ENCODE data around the gene CD58. TPM values are rescaled to one million over a fixed set of nuclear protein-coding genes. Genes with fewer than 3 reads are reported as not detected.

Gene CD58
- total RNA-seq, 1 donor from 2014 or later = 7.0 TPM

DNA sequence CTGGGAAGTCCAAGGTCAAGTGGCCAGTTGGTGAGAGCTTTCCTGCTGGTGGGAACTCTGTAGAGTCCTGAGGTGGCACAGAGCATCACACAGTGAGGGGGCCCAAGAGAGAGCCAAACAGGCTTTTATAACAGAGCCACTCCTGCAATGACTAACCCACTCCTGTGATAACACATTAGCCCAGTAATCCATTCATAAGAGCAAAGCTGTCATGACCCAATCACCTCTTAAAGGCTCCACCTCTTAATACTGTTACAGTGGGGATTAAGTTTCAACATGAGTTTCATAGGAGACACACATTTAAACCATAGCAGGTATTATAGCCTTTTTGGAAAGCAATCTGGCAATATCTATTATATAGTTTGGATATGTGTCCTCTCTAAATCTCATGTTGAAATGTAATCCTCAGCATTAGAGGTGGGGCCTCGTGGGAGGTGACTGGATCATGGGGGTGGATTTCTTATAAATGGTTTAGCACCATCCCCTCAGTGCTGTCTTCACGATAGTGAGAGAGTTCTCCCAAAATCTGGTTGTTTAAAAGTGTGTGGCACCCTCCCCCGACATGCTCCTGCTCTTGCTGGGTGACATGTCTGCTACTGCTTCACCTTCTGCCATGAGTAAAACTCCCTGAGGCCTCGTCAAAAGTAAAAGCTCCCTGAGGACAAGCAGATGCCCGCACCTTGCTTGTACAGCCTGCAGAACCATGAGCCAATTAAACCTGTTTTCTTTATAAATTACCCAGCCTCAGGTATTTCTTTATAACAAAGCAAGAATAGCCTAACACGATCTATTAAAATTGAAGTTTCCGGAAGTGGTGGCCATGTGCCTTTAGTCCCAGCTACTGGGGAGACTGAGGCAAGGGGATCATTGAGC, 64.5 kb downstream of the CD58 start:
- H3K4me1 Mint-ChIP-seq (ENCODE audit: low read depth) = no peaks in the 10 kb centered on the region
- no peak overlapping the region for H3K27ac Mint-ChIP-seq
- no peaks in the 10 kb centered on the region for H3K27me3 Mint-ChIP-seq
- no peak for TF ChIP-seq CTCF (IDR thresholded peaks at IDR 0.05; ENCODE audit: unreplicated experiment)
- H3K36me3 Mint-ChIP-seq (ENCODE audit: insufficient read depth) = no peaks in the 10 kb centered on the region
- no peak overlapping the region for H3K4me3 Mint-ChIP-seq (ENCODE audit: low read depth)
- H3K9me3 Mint-ChIP-seq (ENCODE audit: low read depth) = peaks cover 2% of the 10 kb centered on the region
- DNase-seq (ENCODE audit: low spot score, unreplicated experiment) = no peak

DNA sequence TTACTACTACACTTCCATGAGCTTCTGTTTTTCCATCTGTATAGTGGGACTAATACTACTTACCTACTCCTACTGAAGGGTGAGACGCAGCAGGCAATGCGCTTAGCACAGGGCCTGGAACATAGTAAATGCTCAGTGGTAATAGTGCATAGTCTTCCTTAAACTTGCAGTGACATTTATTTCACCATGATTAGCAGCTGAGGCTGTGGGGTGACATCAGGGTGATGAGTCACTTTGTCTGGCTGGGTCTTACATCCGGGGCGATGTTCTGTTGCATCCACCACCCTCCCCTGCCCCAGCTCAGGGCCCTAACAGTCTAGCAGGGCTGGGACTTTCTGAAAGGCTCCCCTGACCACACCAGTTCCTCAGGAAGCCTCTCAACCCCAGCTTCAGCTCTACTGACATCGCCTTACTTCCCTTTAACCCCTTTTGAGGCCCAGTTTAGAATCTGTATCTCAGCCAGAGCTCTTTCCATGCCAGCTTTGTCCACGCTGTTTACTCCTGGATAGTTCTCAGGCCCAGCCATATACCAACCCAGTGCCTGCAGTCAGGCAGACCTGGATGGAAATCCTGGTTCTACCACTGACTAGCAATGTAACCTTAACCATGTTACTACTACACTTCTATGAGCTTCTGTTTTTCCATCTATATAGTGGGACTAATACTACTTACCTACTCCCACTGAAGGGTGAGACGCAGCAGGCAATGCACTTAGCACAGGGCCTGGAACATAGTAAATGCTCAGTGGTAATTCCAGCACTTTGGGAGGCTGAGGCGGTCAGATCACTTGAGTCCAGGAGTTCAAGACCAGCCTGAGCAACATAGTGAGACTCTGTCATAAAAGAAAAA, 66.3 kb downstream of the CD58 start:
- no peaks in the 10 kb centered on the region for H3K4me1 Mint-ChIP-seq (ENCODE audit: low read depth)
- H3K4me3 Mint-ChIP-seq (ENCODE audit: low read depth) = no peak overlapping the region
- no peaks in the 10 kb centered on the region for H3K36me3 Mint-ChIP-seq (ENCODE audit: insufficient read depth)
- H3K9me3 Mint-ChIP-seq (ENCODE audit: low read depth) = no peaks in the 10 kb centered on the region
- H3K27me3 Mint-ChIP-seq = no peaks in the 10 kb centered on the region
- H3K27ac Mint-ChIP-seq = no peak overlapping the region
- no peak for DNase-seq (ENCODE audit: low spot score, unreplicated experiment)
- TF ChIP-seq CTCF (IDR thresholded peaks at IDR 0.05; ENCODE audit: unreplicated experiment) = no peak

DNA sequence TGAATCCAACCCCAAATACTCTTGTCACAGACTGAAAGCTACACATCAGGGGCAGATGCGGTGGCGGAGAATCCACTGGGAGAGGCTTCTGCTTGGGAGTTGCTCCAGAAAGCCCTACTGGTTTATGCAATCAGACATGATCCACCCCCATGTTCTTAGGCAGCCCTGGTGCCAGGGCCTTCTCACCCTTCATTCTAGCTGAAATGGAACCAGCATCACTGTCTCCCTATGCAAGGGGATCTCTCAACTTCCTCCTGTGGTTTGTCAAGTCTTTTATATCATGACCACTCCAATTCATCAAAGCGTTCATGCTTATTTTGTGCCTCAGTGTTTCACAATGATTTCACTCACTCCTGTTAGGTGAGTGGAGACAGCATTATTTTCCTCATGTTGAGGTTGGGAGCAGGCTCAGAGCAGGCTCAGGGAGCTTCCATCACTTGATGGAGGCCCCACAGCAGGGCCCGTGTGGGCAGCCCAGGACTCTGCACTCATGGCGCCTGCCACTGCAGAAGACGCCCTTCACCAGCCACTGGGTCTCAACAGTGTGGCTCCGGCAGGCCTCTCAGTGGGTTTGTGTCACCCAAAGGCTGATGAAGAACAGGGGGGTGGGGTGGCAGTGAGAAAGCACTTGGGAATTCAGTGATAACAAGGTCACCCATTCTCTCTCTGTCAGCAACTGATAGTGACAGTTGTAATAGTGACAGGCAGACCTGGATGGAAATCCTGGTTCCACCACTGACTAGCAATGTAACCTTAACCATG, 67.1 kb downstream of the CD58 start:
- H3K9me3 Mint-ChIP-seq (ENCODE audit: low read depth) = no peaks in the 10 kb centered on the region
- H3K36me3 Mint-ChIP-seq (ENCODE audit: insufficient read depth) = no peaks in the 10 kb centered on the region
- no peak for DNase-seq (ENCODE audit: low spot score, unreplicated experiment)
- no peak overlapping the region for H3K27ac Mint-ChIP-seq
- peaks cover 4% of the 10 kb centered on the region for H3K4me1 Mint-ChIP-seq (ENCODE audit: low read depth)
- no peak for TF ChIP-seq CTCF (IDR thresholded peaks at IDR 0.05; ENCODE audit: unreplicated experiment)
- H3K4me3 Mint-ChIP-seq (ENCODE audit: low read depth) = no peak overlapping the region
- H3K27me3 Mint-ChIP-seq = no peaks in the 10 kb centered on the region

DNA sequence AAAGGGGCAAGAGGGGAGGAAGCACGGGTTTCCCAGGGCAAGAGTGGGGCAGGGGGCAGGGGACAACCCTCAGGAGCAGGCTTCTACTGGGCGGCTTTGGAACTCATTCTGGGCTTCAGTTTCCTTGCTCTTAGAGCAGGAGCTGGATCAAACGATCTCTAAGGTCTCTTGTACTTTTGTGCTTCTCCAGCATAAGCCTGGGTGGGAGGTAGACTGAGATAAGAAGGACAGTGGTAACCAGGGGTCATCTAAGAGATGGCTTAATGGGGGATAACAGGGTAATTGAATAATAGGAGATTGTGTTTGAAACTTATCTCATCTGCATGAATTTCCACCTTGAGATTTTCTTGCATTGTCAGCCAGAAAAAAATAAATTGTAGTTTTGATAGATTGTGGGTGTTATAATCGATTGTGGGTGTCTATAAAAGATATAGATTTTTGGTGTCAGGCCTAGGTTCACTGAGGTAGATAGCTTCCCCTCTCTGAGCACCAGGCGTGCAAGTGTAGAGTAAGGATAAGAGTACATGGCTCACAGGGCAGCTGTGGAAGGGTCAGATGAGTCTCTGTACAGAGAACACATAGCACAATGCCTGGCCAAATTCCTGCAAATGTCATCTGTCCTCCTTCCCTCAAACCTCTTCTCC, 68.0 kb downstream of the CD58 start:
- H3K36me3 Mint-ChIP-seq (ENCODE audit: insufficient read depth) = no peaks in the 10 kb centered on the region
- no peak overlapping the region for H3K27ac Mint-ChIP-seq
- H3K4me1 Mint-ChIP-seq (ENCODE audit: low read depth) = peaks cover 4% of the 10 kb centered on the region
- H3K9me3 Mint-ChIP-seq (ENCODE audit: low read depth) = no peaks in the 10 kb centered on the region
- no peak for TF ChIP-seq CTCF (IDR thresholded peaks at IDR 0.05; ENCODE audit: unreplicated experiment)
- H3K4me3 Mint-ChIP-seq (ENCODE audit: low read depth) = no peak overlapping the region
- no peak for DNase-seq (ENCODE audit: low spot score, unreplicated experiment)
- H3K27me3 Mint-ChIP-seq = no peaks in the 10 kb centered on the region
